Endothelial cell of umbilical vein (primary cell): ENCODE measurements around the gene MINDY4. TPM values are rescaled to one million over a fixed set of nuclear protein-coding genes. Genes with fewer than 3 reads are reported as not detected.

Experiments
- BruUV-seq: library from RNA; stranded (reverse); fragments of 400-500 nt; replicated peaks from 2 replicates; lab custom pipeline; 2021; lab: Mats Ljungman, UMichigan
- CTCF ChIA-PET: fragments of 300-600, 350-600 bp; sonication (Branson Sonifier 250); formaldehyde crosslinking; loops from one replicate; lab custom pipeline; 2021; ENCODE audit warnings: antibody characterized with exemption, inconsistent platforms; lab: Charles Lee
- POLR2A ChIA-PET: fragments of 300-600, 350-600 bp; sonication (Branson Sonifier 250); formaldehyde crosslinking; loops from one replicate; lab custom pipeline; 2021; ENCODE audit warnings: antibody characterized with exemption, inconsistent platforms; lab: Charles Lee
- DNase-seq: peaks from one replicate; pipeline ENCODE4 v3.0.0-alpha.2; 2011; ENCODE audit warnings: low read depth, low spot score
- FAIRE-seq: peaks from 2 replicates; lab custom pipeline; 2011; peaks lifted over from hg19 to GRCh38; lab: Jason Lieb, UNC
- H2AFZ ChIP-seq: 2 replicates; pipeline ENCODE4 v1.6.0; 2012; ENCODE audit warnings: low read depth, low read length, control low read depth, inconsistent platforms
- H3K27ac ChIP-seq: 2 replicates; pipeline ENCODE4 v1.5.1; 2011; ENCODE audit warnings: low read depth, mild to moderate bottlenecking, control low read depth, low read length, moderate library complexity; ENCODE audit not compliant: insufficient read depth
- H3K27me3 ChIP-seq, 2 experiments: 2 replicates each; pipeline versions ENCODE4 v1.6.0 to v1.6.1; 2011; ENCODE audit warnings: low read length in 2 of 2, mixed read lengths in 1 of 2; ENCODE audit not compliant: control insufficient read depth in 2 of 2, insufficient read depth in 2 of 2
- H3K36me3 ChIP-seq, 2 experiments: 2 replicates in 1 of 2; 3 replicates in 1 of 2; pipeline ENCODE4 v1.5.1; 2011; ENCODE audit warnings: low read length in 2 of 2, mild to moderate bottlenecking in 1 of 2, moderate library complexity in 1 of 2; ENCODE audit not compliant: control insufficient read depth in 2 of 2, insufficient read depth in 2 of 2; ENCODE audit errors: extremely low read depth in 1 of 2
- H3K4me1 ChIP-seq: 3 replicates; pipeline ENCODE4 v1.5.1; 2011; ENCODE audit warnings: mild to moderate bottlenecking, low read length; ENCODE audit not compliant: control insufficient read depth, insufficient read depth; ENCODE audit errors: extremely low read depth
- H3K4me2 ChIP-seq: 2 replicates; pipeline ENCODE4 v1.6.1; 2011; ENCODE audit warnings: low read length, control low read depth, mixed read lengths; ENCODE audit not compliant: insufficient read depth
- H3K4me3 ChIP-seq, 3 experiments: fragments of 200-600 bp in 1 of 3; sonication (generic), shearing (Covaris generic) in 1 of 3; replicated peaks in 1 of 3; 2 replicates each; pipeline ENCODE4 v1.5.1; 2011 to 2016; ENCODE audit warnings: control low read depth in 3 of 3, low read length in 3 of 3, mild to moderate bottlenecking in 2 of 3, inconsistent platforms in 1 of 3, low read depth in 1 of 3, moderate library complexity in 1 of 3; ENCODE audit not compliant: insufficient read depth in 1 of 3
- H3K79me2 ChIP-seq: 2 replicates; pipeline ENCODE4 v1.6.0; 2012; ENCODE audit warnings: low read length, inconsistent platforms; ENCODE audit not compliant: control insufficient read depth, insufficient read depth
- H3K9ac ChIP-seq: replicated peaks from 2 replicates; pipeline ENCODE3; 2011; ENCODE audit warnings: low read length, control low read depth; ENCODE audit not compliant: insufficient read depth; ENCODE audit errors: extremely low read depth
- H3K9me1 ChIP-seq: replicated peaks from 3 replicates; pipeline ENCODE4 v1.6.0; 2011; ENCODE audit warnings: mild to moderate bottlenecking, low read length; ENCODE audit not compliant: control insufficient read depth, insufficient read depth; ENCODE audit errors: extremely low read depth
- H3K9me3 ChIP-seq: replicated peaks from 2 replicates; pipeline ENCODE4 v1.5.1; 2012; ENCODE audit warnings: low read length, inconsistent platforms; ENCODE audit not compliant: control insufficient read depth, insufficient read depth
- H4K20me1 ChIP-seq: replicated peaks from 2 replicates; pipeline ENCODE3; 2011; ENCODE audit warnings: mild to moderate bottlenecking, low read length; ENCODE audit not compliant: control insufficient read depth, insufficient read depth; ENCODE audit errors: extremely low read depth
- EZH2 ChIP-seq: IDR thresholded peaks from 2 replicates; pipeline ENCODE4 v1.6.1; 2012; ENCODE audit warnings: borderline replicate concordance, low read depth, mild to moderate bottlenecking, moderate library complexity, low read length, inconsistent platforms; ENCODE audit not compliant: severe bottlenecking
- FOS ChIP-seq: IDR thresholded peaks from 2 replicates; pipeline ENCODE4 v1.6.1; 2011; ENCODE audit warnings: mild to moderate bottlenecking, low read length, moderate library complexity, borderline replicate concordance; ENCODE audit not compliant: insufficient read depth
- GATA2 ChIP-seq: IDR thresholded peaks from 2 replicates; pipeline ENCODE4 v1.7.0; 2011; ENCODE audit warnings: low read depth, mild to moderate bottlenecking, moderate library complexity, mixed read lengths, low read length; ENCODE audit not compliant: insufficient read length, insufficient read depth
- JUN ChIP-seq: IDR thresholded peaks from 2 replicates; pipeline ENCODE4 v1.6.1; 2011; ENCODE audit warnings: borderline replicate concordance, low read depth; ENCODE audit not compliant: insufficient read length, insufficient read depth
- MYC ChIP-seq: IDR thresholded peaks from one replicate; pipeline ENCODE4 v1.6.1; 2011; ENCODE audit warnings: mild to moderate bottlenecking, low read depth, low read length
- POLR2A ChIP-seq: IDR thresholded peaks from 2 replicates; pipeline ENCODE4 v1.6.1; 2012; ENCODE audit warnings: low read depth, mild to moderate bottlenecking, control low read depth, low read length
- POLR2AphosphoS5 ChIP-seq: IDR thresholded peaks from 2 replicates; pipeline ENCODE4 v1.6.1; 2012; ENCODE audit warnings: low read depth, mild to moderate bottlenecking, control low read depth, low read length, moderate library complexity; ENCODE audit not compliant: insufficient read depth
- dilution Hi-C: fragments of 300-500 bp; cut with MboI; formaldehyde crosslinking; loops from one replicate; pipeline ENCODE4 v1.15.0; 2019; ENCODE audit warnings: low sequenced_read_pairs; ENCODE audit not compliant: extremely low pct_ligation_motif_present
- intact Hi-C: fragments of 100-400 bp; cut with micrococcal nuclease; formaldehyde crosslinking; loops from one replicate; pipeline ENCODE4 v1.10.0; 2022
- polyA plus RNA-seq, 4 experiments: library from polyadenylated mRNA; depleted of rRNA in 3 of 4; stranded (reverse) in 3 of 4; unstranded in 1 of 4; fragments of >200 nt; gene quantifications; 2 replicates each; pipeline versions ENCODE4 v1.2.1 to v1.2.3, GENCODE V29; 2011 to 2012; ENCODE audit warnings: missing spikeins in 1 of 4
- total RNA-seq: library from RNA; stranded (reverse); gene quantifications from 2 replicates; pipeline ENCODE4 v1.2.3, GENCODE V29; 2021
- TF ChIP-seq, protein P1 (sequence below): IDR thresholded peaks from 2 replicates; pipeline ENCODE4 v1.6.1; 2011; ENCODE audit not compliant: insufficient read depth, insufficient read length
- TF ChIP-seq, protein P2 (sequence below), 2 donors: IDR thresholded peaks; 1 replicate in 1 of 2; 2 replicates in 1 of 2; pipeline ENCODE4 v1.5.1; 2011; ENCODE audit warnings: low read length in 2 of 2, mild to moderate bottlenecking in 2 of 2, moderate library complexity in 2 of 2, control low read depth in 1 of 2, inconsistent platforms in 1 of 2, low read depth in 1 of 2; ENCODE audit not compliant: insufficient read depth in 1 of 2; ENCODE audit errors: extremely low read depth in 1 of 2

Gene MINDY4
- total and polyA plus RNA-seq, 2 donors (not counting 3 experiments of a cell fraction or from before 2014, with no cell fraction given): 2.2 to 4.7 TPM

DNA sequence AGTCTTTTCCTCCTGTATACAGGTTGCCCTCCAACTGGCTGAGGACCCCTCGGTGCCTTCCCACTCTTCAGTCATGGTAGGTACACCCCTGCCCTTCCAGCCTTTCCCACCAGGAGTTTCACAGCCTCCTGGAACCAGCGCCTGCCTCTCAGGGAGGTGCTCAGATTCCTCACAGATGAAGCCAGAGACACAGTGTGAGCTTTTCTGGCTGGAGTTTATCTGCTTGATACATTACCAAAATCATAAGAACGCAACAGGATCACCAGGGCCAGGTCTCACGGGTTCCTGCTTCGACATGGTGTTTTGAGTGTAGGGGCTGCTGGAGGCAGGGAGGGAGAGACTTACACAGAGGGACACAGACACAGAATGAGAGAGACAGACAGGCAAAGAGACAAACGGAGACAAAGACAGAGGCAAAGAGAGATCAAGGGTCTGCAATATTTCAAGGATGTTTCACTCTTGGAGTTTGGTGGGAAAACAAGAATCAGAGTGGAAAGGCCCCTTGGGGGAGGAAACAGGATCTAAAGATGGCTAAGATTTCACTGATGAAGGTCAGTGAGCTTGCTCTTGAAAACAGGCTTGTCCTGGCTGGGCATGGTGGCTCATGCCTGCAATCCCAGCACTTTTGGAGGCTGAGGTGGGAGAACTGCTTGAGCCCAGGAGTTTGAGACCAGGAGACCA lies 25.8 kb upstream of the MINDY4 start:
- Histone ChIP-seq H2AFZ (no peak overlapping the region), H3K9me1 (no peaks in the 10 kb centered on the region), H3K27ac (no peak overlapping the region), H3K36me3 (no peaks in the 10 kb centered on the region), H3K79me2 (no peaks in the 10 kb centered on the region), H3K4me3 (no peak overlapping the region), H3K9ac (no peak overlapping the region), H3K4me1 (no peaks in the 10 kb centered on the region), H3K27me3 (no peaks in the 10 kb centered on the region), H3K4me2 (no peak overlapping the region), H4K20me1 (no peaks in the 10 kb centered on the region), H3K9me3 (no peaks in the 10 kb centered on the region)
- ChIA-PET POLR2A (no interaction called here), CTCF (interaction anchor here (0.8 to 1.7 kb wide), 6 partner anchors 11 to 389 kb away, joined by 3 to 6 read pairs (median 3); no protein-coding TSS in a partner anchor)
- dilution Hi-C loops (no loop called here), intact Hi-C loops (no loop called here)
- TF ChIP-seq, protein P1, sequence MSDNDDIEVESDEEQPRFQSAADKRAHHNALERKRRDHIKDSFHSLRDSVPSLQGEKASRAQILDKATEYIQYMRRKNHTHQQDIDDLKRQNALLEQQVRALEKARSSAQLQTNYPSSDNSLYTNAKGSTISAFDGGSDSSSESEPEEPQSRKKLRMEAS: no peak
- TF ChIP-seq, protein P2, sequence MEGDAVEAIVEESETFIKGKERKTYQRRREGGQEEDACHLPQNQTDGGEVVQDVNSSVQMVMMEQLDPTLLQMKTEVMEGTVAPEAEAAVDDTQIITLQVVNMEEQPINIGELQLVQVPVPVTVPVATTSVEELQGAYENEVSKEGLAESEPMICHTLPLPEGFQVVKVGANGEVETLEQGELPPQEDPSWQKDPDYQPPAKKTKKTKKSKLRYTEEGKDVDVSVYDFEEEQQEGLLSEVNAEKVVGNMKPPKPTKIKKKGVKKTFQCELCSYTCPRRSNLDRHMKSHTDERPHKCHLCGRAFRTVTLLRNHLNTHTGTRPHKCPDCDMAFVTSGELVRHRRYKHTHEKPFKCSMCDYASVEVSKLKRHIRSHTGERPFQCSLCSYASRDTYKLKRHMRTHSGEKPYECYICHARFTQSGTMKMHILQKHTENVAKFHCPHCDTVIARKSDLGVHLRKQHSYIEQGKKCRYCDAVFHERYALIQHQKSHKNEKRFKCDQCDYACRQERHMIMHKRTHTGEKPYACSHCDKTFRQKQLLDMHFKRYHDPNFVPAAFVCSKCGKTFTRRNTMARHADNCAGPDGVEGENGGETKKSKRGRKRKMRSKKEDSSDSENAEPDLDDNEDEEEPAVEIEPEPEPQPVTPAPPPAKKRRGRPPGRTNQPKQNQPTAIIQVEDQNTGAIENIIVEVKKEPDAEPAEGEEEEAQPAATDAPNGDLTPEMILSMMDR (IDR thresholded peaks at IDR 0.05; ENCODE audit: extremely low read depth in 1 of 2, insufficient read depth in 1 of 2, low read depth in 1 of 2, low read length in 2 of 2): no peak
- no peak for TF ChIP-seq EZH2
- TF ChIP-seq POLR2A: no peak
- TF ChIP-seq GATA2: no peak
- no peak for TF ChIP-seq JUN
- no peak for TF ChIP-seq FOS
- TF ChIP-seq POLR2AphosphoS5: no peak
- no peak for TF ChIP-seq MYC
- no TSS peak for BruUV-seq
- no peak for FAIRE-seq
- DNase-seq: no peak
